GM18873 (cell line): ENCODE results near the gene NDUFA6.
"Not testable (repeated sequence)": the region's sequence is repeated elsewhere in the genome, so short reads cannot be mapped to it uniquely, and the experiment has no call there.

Experiments
- ATAC-seq: cut with Tn5 transposase; IDR thresholded peaks from one replicate; pipeline ENCODE4 v1.9.1; 2021; ENCODE audit warnings: mild to moderate bottlenecking, moderate library complexity, moderate number of reproducible peaks; ENCODE audit not compliant: unreplicated experiment, low FRiP score

The NDUFA6 gene

DNA sequence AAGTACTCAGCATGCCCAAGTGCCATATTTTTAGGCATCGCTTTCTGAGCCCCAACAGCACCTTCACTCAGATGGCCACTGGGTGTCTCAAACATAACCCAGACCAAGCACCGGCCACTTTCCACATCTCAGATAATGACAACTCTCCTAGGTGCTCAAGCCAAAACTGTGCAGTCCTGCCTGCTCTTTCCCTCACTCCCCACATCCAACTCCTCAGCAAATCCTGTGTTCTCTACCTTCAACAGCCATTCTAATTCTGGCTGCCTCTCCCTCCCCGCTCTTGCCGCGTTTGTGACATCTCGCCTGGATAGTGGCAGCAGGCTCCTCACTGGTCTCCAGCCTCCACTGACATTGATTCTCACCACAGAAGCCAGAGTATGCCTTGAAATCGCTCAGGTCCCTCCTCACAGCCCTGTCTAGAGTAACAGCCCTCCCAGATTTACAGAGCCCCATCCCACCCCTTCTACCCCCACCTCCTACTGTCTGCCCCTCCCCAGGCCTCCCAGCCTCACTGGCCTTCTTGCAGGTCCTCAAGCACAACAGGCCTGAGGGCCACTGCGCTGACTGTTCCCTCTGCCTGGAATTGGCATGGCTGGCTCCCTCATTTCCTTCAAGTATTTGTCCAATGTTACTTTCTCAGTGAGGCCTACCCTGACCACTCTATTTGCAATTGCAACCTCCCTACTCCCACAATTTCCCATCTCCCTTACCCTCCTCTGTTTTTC lies 17.8 kb downstream of the NDUFA6 start:
- no peak for ATAC-seq

DNA sequence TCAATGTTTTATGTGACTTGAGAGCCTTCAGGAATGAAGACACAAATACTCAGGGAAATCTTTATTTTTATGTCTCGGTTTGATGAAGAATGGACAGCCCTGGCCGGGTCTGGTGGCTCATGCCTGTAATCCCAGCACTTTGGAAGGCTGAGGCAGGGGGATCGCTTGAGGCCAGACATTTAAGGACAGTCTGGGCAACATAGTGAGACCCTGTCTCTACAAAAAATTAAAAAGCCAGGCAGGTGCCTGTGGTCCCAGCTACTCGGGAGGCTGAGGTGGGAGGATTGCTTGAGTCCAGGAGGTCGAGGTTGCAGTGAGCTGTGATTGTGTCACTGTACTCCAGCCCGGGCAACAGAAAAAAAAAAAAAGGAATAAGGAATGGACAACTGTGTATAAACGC lies 19.1 kb downstream of the NDUFA6 start:
- not testable (repeated sequence) for ATAC-seq

DNA sequence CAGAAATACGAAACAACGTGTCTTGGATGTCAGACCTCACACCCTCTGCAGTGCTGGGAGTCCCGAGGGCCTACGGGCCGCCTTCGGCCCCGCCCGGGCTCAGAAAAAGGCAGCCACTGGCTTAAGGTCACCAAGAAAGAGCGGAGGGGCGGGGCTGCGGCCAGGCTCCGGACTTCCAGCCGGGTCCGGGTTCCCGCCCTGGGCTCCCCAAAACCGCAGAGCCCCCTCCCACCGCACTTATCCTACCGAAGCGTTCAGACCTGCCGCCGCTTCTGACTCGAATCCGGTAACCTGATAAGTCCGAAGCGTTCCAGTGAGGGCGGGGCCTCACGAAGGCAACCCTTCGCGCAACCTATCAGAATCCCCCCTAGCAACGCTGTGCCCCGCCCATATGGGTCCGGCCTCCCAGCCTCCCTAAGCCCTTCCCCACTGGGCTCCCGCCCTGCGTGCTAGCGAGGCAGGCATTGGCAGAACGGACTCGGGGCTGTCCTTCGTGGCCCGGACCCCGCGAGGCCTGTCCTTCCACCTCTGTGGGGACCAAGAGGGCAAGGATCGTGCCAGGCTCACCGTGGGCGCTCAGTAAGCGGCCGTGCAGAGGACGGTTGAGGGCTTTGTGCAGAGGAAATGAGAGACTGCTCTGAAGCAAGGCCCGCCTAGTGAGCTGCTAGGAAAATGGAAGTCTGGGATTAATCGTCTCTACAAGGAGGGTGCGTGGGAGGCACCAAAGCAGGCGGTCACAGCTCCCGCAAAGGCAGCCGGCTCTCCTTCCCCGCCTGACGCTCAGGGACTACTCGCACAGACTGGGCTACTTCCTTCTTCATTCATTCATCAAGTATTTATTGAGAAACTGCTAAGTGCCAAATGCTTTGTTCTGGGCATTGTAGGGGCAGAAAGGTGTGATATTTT lies 19.8 kb downstream of the NDUFA6 start, which contains the start of gene NAGA:
Gene NAGA, minus strand, starts transcription at position 296 of the 906 bp plus-strand sequence. CDS start 515 bp downstream, outside the sequence.
- peak; percentile 85 for ATAC-seq

DNA sequence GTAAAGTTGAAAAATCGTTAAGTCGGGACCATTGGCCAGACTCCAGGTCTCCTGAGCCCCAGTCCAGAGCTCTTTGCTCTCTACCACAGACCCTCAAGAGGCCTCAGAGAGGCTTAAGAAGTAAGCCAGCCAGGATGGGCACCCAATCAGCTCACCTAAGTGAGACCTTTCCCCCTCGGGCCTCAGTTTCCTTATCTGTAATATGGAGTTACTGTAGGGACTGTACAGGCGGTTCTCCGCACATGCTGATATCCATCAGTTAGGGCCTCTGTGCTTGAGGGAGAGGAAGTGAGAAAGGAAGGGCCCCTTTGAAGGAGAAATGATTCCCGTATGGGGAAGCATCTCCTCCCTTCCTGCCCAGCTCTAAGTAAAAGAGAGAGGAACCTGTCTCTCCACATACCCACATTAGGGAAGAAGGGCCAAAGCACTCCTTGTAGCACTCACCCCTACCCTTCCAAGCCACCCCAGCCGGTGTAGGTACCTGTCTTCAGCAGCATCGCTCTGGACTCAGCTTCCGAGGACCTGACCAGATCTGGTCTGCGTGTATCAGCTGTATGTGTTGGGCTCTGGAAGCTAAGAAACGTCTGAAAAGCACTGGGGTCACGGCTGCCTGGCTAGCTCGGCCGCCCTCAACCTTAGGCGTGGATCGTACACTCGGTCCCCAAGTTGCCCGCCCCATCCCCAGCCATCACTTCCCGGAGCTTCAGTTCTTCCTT lies 20.6 kb downstream of the NDUFA6 start:
- ATAC-seq, result no peak

DNA sequence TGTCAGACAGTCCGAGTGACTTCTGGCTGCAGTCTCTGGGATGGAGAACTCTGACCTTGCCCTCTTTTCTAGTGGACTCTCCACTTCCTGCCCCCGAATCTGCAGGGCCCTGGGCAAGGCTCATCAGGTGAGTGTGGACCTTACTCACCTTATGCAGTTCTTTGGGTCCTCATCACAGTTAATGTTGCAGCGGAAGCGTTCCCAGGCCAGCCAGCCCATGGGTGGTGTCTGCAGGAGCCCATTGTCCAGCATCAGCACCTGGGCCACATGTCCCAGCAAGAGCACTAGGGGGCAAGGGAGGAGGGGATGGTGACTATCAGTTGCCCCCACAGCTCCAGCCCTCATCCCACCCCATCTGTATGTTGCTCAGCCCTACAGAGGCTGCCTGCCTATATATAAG lies 22.3 kb downstream of the NDUFA6 start:
- ATAC-seq, result no peak

DNA sequence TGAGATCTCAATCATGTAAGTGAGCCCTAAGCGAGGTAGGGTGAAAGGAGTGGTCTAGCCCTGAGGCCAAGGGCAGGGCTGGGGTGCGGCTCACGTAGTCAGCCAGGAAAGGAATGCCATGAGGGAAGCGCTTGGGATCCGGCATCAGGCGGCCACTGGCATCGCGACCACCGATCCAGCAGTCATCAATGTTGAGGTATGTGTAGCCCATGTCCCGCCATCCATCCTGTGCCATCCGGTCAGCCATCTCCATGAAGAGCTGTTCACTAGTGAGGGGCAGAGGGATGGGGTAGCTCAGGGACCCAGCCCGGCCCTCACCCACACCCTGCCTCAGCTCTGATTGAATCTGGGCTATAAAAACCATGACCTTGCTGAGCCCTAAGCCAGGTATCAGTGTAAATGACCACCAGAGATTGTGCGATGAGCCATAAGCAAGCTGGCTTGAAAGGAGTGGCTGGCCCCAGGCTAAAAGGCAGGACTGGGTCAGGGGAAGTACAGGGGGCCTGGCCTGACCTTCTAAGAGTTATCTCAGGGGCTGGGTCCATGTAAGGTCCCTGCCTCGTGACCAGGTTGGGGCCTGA lies 22.8 kb downstream of the NDUFA6 start:
- ATAC-seq, result no peak

DNA sequence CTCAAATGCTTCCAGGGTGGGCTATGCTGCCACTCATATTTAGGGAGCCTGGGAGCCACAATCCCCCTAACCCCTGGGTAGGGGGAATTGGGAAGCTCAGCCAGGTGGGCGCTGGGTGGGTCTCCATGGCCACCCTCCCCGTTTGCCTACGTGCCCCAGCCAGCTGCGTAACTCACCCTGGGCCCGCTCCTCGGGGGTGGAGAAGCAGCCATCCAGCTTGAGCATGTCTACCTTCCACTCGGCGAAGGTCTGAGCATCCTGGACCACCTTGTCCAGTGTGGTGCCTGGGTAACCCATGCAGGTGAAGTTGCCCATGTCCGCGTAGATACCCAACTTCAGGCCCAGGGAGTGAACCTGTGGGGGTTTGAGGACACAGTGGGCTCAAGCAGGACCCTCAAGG lies 23.6 kb downstream of the NDUFA6 start:
- no peak for ATAC-seq

DNA sequence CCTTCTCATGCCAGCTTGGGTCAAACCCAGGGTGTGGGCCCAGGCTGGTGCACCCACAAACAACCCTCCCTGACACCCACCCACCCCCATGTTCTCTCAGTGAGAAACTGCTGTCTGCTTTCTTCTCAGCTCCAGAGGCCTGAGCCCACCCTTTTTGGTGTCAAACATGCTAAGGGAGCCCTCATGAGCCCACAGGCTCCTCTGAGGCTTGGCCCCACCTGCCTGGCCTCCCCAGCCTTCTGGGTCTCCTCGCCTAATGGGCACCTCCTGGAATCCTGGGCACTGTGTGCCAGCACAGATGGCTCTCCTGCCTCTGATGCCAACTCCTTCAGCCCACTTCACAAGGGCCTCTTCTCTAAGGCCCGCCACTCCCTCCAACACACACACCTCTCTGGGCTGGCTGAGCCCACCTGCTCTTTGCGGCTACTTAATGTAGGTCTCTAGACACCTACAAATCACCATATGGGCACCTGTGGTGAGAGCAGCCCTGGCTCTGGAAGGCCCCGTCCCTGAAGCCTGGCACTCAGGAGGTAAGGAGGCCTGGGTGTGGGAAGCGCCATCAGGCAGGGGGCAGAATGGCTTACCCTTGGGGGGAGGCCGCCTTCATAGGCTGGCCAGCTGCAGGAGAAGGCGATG lies 24.3 kb downstream of the NDUFA6 start:
- no peak for ATAC-seq

DNA sequence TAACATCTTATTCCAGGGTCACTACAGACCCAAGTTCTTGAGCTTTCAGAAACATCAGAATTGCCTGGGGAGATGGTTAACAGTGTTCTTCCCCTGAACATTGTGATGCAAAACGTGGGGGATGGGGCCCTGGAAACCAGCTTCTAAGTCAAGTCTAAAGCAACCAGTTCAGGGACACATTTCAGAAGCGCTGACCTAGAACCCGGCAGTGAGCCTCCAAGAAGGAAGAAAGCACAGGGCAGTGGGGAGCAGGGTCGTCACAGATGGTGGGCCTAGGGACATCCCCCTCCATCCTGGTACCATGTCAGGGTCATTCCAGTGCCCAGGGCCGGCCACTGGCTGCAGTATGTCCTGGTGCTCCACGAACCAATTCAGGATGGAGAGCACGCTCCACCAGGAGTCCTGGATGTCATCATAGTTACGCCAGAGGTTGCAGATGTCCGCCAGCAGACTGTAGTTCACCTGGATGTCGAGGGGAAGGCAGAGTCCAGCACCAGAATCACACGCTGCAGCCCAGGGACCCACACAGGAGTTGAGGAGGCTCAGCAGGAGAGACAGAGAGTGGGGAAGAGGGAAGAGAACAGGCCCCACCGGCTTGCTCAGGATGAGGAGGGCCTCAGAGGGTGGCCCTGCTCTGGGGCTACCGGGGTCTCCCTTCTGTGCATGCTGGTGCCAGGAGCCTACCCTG lies 25.0 kb downstream of the NDUFA6 start:
- ATAC-seq, result no peak

DNA sequence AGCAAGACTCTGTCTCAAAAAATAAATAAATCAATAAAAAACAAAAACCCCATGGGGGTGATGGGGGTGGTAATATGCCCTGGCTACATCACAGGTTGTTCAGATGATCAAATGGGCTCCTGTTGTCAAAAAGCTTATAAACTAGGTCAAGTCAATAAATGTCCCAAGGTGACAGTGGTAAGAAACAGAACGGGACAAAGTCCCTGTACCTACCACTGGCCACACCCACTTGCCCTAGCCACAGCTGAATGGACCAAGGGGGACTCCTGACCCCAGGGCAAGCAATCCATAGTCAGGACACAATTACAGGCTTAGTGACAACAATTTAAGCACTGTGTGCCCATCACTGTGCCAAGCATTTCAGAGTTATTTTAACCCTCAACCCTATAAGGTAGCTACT lies 25.9 kb downstream of the NDUFA6 start:
- no peak for ATAC-seq

DNA sequence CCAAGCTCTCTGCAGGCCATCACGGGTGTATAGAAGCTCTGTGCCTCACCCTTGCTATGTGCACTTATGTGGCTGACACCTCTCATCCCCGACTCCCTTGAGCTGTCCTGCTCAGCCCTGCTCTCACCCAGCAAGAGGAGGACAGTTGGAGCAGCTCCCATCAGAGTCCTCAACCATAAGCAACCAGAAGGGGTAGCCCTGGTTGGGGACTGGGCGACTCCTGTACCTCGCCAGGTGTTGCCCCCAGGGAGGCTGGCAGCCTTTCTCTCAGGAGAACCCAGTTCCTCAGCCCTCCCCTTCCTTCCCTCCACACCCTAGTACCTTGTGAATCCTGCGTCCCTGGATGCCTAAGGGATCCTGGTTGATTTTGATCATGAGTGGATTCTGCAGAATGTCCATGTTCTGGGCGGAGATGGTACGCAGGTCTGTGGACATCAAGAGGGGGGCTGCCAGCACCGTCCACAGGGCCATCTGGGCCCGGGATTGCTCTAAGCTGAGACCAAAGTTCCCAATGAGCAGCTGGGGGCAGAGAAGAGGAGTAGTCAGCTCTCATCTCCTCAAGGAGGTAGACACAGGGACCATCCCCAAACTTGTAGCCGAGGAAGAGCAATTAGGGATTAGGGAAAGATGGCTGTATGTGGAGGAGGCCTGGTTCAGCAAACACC lies 27.9 kb downstream of the NDUFA6 start:
- ATAC-seq, result no peak

DNA sequence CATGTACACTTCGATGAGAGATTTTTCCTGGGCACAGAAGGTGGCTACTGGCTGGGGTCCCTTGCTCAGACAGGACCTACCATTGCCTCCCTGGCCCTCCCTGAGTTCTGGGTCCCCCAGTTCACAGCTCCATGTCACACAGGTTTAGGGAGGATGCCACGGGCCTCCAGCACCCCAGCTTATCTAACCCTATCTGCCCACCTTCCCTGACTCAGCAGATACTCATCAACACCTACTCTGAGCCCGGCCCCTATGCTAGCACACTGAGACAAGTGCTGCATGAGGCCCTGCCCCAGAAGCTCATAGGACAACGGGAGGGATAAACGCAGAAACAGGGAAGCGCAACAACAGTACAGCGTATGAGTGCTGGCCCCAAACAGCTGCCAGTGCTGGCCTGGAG lies 29.5 kb downstream of the NDUFA6 start:
- ATAC-seq, result no peak

DNA sequence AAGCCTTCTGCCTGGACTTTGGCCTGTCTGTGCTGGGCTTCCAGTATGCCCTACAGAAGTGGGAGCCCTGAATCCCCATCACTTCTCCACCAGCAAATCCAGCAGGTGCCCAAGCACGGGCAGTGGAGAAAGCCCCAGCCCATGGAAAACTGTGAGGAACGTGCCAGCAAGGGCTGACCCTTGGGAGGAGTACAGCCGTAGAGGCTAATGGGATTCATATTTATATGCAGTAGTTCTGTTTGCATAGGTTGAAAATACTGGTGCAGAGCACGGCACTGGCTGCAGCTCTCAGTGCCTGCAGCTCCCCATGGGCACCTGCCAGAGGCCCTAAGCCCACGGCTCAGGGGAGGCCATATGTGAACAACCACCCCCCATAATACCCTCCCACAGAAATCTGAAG lies 30.1 kb downstream of the NDUFA6 start:
- ATAC-seq, result no peak

DNA sequence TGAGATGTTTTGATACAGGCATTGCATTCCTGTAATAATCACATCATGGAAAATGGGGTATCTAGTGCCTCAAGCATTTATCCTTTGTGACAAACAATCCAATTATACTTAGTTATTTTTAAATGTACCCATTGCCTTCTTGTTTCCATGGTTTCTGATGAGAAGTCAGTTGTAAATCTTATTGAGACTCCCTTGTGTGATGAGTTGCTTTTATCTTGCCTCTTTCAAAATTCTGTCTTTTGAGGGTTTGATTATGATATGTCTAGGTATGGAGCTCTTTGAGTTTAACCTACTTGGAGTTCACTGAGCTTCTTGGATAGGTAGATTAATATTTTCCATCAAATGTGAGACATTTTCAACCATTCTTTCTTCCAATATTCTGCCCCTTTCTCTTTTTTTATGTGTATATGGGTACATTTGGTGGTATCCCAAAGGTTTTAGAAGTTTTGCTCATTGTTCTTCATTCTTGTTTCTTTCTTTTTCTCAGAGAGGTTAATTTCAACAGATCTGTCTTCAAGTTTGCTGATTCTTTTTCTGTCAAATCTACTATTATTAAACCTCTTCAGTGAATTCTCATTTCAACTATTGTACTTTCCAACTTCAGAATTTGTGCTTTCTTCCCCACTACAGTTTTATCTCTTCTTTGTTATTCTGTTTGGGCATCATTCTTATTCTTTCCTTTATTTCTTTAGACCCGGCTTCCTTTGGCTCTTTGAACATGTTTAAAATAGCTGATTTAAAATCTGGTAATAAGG lies 33.6 kb downstream of the NDUFA6 start:
- no peak for ATAC-seq

DNA sequence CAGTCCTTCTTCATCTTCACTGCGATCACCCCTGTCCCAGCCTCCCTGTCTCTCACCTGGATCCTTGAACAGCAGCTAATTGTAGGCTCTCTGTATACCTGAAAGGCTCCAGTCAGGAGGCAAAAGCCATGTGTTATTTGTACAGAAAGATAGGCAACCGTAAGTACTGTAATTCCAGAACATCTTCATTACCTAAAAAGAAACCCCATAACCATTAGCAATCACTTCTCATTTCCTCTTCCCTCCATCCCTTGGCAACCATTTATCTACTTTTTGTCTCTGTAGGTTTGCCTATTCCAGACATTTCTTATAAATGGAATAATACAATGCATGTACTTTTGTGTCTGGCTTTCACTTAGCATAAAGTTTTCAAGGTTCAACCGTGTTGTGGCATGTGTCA lies 37.8 kb downstream of the NDUFA6 start:
- ATAC-seq, result no peak

DNA sequence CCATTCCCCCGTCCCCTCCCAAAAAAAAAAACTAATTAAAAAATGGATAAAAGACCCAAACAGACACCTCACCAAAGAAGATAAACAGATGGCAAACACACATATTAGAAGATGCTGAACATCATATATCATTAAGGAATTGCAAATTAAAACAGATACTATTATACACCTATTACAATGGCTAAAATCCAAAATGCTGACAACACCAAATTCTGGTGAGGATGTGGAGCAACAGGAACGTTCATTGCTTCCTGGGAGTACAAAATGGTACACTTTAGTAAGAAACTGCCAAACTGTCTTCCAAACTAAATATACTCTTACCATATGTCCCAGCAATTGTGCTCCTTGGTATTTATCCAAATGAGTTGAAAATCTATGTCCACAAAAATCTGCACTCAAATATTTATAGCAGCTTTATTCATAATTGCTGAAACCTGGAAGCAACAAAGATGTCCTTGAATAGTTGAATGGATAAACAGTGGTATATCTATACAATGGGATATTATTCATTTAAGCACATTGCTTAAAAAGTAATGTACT lies 39.9 kb downstream of the NDUFA6 start:
- ATAC-seq, result no peak

DNA sequence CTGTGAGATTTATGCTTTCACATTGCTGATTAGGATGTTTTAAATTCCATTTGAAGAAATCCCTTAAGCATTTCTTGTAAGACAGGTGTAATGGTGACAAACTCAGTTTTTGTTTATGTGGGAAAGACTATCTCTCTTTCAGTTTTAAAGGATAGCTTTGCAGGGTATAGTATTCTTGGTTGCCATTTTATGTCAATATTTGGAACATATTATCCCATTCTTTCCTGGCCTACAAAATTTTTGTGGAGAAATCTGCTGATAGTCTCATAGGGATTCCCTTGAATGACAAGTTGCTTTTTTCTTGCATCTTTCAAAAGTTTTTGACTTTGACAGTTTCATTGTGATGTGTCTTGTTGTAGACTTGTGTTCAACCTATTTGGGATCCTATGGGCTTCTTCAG lies 48.8 kb downstream of the NDUFA6 start:
- ATAC-seq, result no peak

DNA sequence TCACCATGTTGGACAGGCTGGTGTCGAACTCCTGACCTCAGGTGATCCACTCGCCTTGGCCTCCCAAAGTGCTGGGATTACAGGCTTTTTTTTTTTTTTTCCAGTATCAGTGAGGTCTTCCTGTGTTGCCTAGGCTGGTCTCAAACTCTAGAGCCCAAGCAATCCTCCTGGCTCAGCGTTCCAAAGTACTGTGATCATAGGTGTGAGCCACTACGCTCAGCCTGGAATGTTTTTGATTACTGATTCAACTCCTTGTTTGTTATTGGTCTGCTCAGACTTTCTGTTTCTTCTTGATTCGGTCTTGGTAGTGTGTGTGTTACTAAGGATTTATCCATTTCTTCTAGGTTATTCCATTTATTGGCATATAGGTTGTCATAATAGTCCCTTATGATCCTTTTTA lies 51.3 kb downstream of the NDUFA6 start:
- no peak for ATAC-seq
